Spinal cord (tissue), 10 donors: ENCODE measurements around the gene NDUFB10. TPM values are rescaled to one million over a fixed set of nuclear protein-coding genes. Genes with fewer than 3 reads are reported as not detected.

Source experiments
- DNase-seq, 6 donors: peaks; one replicate each; pipeline versions ENCODE4 v3.0.0 to v3.0.0-alpha.2; 2013 to 2015; ENCODE audit warnings: low spot score in 6 of 6, low read depth in 4 of 6
- H3K27ac ChIP-seq: one replicate; pipeline ENCODE4 v1.5.1; 2013; ENCODE audit warnings: low read depth, low read length, control low read depth
- H3K27me3 ChIP-seq: one replicate; pipeline ENCODE4 v1.6.1; 2013; ENCODE audit warnings: low read length; ENCODE audit not compliant: control insufficient read depth, insufficient read depth
- H3K36me3 ChIP-seq: one replicate; pipeline ENCODE4 v1.6.1; 2013; ENCODE audit warnings: low read length; ENCODE audit not compliant: control insufficient read depth, insufficient read depth
- H3K4me1 ChIP-seq: one replicate; pipeline ENCODE4 v1.6.1; 2013; ENCODE audit warnings: low read length; ENCODE audit not compliant: control insufficient read depth, insufficient read depth
- H3K4me3 ChIP-seq: one replicate; pipeline ENCODE4 v1.5.1; 2013; ENCODE audit warnings: low read depth, low read length, control low read depth
- H3K9me3 ChIP-seq: one replicate; pipeline ENCODE4 v1.6.1; 2013; ENCODE audit warnings: low read length; ENCODE audit not compliant: control insufficient read depth, insufficient read depth
- WGBS: methylation state at CpG from one replicate; pipeline ENCODE4 v1.1.5; 2013; ENCODE audit warnings: missing lambda C conversion rate; ENCODE audit not compliant: insufficient coverage; 5-methylcytosine and 5-hydroxymethylcytosine counted together
- long read RNA-seq, 4 donors: transcript quantifications; one replicate each; lab custom pipeline, GENCODE V29; 2026
- polyA plus RNA-seq, 2 donors: library from polyadenylated mRNA; unstranded; fragments of 120-200 nt; gene quantifications; one replicate each; pipeline ENCODE4 v1.2.1, GENCODE V29; 2013; ENCODE audit not compliant: insufficient read length in 2 of 2
- total RNA-seq, 2 donors: library from RNA; depleted of rRNA in 1 of 2; stranded (reverse); fragments of 120-200 nt in 1 of 2; fragments of >200 nt in 1 of 2; gene quantifications; one replicate each; pipeline versions ENCODE4 v1.2.3 to v1.2.4, GENCODE V29; 2013 to 2014
- donor health status: healthy.

NDUFB10 gene
- total RNA-seq (100 to 1,000 TPM in 1 of 2 donors, 10 to 100 TPM in 1; 78.7 to 146 TPM), polyA plus RNA-seq (100 to 1,000 TPM; 170 to 178 TPM)
- long read RNA-seq, donor 1, transcript NDUFB10-202 (3 exons, 830 nt): minor isoform, 13 of 5,313 reads
- long read RNA-seq, donor 1, transcript NDUFB10-201 (4 exons, 705 nt): major isoform, 109 of 5,313 reads
- long read RNA-seq, donor 1, partial matches to known transcripts: 3,710 of 5,313 reads
- long read RNA-seq, donor 1, other reads (novel, unspliced or antisense): 1,476 of 5,313 reads
- long read RNA-seq, donor 2, transcript NDUFB10-201 (4 exons, 705 nt): major isoform, 66 of 82 reads
- long read RNA-seq, donor 2, transcript NDUFB10-203 (2 exons, 958 nt): minor isoform, 5 of 82 reads
- long read RNA-seq, donor 2, transcript NDUFB10-202 (3 exons, 830 nt): minor isoform, 10 of 82 reads
- long read RNA-seq, donor 2, partial matches to known transcripts: 0 of 82 reads
- long read RNA-seq, donor 2, other reads (novel, unspliced or antisense): 0 of 82 reads
- long read RNA-seq, donor 3, transcript NDUFB10-202 (3 exons, 830 nt): minor isoform, 10 of 3,357 reads
- long read RNA-seq, donor 3, transcript NDUFB10-201 (4 exons, 705 nt): major isoform, 49 of 3,357 reads
- long read RNA-seq, donor 3, partial matches to known transcripts: 2,481 of 3,357 reads
- long read RNA-seq, donor 3, other reads (novel, unspliced or antisense): 811 of 3,357 reads
- long read RNA-seq, donor 4, transcript NDUFB10-202 (3 exons, 830 nt): minor isoform, 13 of 13,046 reads
- long read RNA-seq, donor 4, transcript NDUFB10-201 (4 exons, 705 nt): major isoform, 69 of 13,046 reads
- long read RNA-seq, donor 4, partial matches to known transcripts: 12,551 of 13,046 reads
- long read RNA-seq, donor 4, other reads (novel, unspliced or antisense): 407 of 13,046 reads

- WGBS: under 1% methylated on average over 79 of the region's 79 CpGs
- DNase-seq: peak in 4 of 6 donors; percentile 68 to 95 (median 84)
- Histone ChIP-seq H3K4me3 (peak within 1 kb of the TSS; percentile 85), H3K36me3 (peaks cover 25% of the 10 kb centered on the region), H3K9me3 (no peaks in the 10 kb centered on the region), H3K4me1 (peaks cover 42% of the 10 kb centered on the region), H3K27ac (peak within 1 kb of the TSS; percentile 40), H3K27me3 (no peaks in the 10 kb centered on the region)
These were observed at the start of gene NDUFB10 for GRCh38 chr16:1959269-1960039. NDUFB10 (plus strand) TSS chr16:1959538; CDS start chr16:1959625, 87 bp downstream.

GRCh38 chr16:1909561-1910231, 49.6 kb upstream of the NDUFB10 start:
- no peaks in the 10 kb centered on the region for H3K9me3 ChIP-seq
- 84% methylated on average over 17 of the region's 18 CpGs for WGBS
- no peaks in the 10 kb centered on the region for H3K4me1 ChIP-seq
- DNase-seq: no peak
- no peak overlapping the region for H3K27ac ChIP-seq
- H3K27me3 ChIP-seq: peaks cover 26% of the 10 kb centered on the region
- H3K4me3 ChIP-seq: no peak overlapping the region
- no peaks in the 10 kb centered on the region for H3K36me3 ChIP-seq

DNA sequence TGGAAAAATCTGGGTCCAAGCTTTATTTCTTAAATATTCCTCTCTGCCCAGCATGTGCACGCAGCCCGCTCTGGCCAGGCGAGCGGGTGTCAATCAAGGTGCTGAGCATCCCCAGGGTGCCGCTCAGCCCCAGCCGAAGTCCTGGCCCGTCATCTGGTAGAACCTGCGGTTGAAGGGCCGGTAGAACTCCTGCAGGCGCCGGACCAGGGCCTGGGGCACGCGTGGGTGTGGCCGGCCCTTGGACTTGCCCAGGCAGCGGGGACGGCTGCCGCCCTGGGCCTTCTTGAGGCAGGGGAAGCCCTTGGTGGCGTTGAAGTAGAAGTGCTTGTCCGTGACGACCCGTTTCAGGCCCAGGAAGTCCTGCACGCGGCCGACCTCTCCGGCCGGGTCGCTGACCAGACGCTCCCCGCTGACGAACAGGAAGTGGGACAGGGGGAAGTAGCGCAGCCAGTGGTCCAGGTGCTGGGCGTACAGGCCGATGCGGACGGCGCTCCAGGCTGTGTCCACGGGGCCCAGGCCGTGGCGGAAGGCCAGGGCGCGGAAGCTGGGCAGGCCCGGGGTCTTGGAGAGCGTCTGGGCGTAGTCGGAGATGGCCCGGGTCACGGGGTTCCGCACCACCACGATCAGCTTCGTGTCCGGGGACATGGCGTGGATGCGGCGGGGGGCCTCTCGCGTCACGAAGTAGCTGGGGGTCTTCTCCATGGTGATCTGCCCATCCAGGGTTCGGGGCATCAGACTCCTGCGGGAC, 47.7 kb upstream of the NDUFB10 start:
- Histone ChIP-seq H3K36me3 (no peaks in the 10 kb centered on the region), H3K27ac (no peak overlapping the region), H3K4me3 (no peak overlapping the region), H3K9me3 (no peaks in the 10 kb centered on the region), H3K4me1 (no peaks in the 10 kb centered on the region), H3K27me3 (peaks cover 38% of the 10 kb centered on the region)
- DNase-seq: no peak
- WGBS: 90% methylated on average over 59 of the region's 59 CpGs

DNA sequence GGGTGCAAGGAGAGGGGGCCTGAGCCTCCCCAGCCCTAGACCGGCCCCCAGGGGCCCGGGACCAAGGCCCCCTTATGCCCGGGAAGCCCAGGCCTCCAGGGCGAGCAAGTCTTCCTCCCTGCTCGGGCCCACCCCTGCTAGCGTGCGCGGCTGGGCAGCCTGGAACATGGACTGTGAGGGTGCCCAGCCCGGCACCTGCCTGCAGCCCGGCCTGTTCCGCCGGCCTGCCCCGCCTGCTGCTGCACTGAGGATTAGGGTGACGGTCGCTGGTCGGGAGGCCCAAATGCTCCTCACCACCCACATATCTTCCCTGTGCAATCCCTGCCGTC, 47.2 kb upstream of the NDUFB10 start:
- H3K36me3 ChIP-seq: no peaks in the 10 kb centered on the region
- no peak overlapping the region for H3K4me3 ChIP-seq
- DNase-seq: no peak
- WGBS: 80% methylated on average over 17 of the region's 17 CpGs
- no peaks in the 10 kb centered on the region for H3K4me1 ChIP-seq
- H3K27ac ChIP-seq: no peak overlapping the region
- H3K9me3 ChIP-seq: no peaks in the 10 kb centered on the region
- H3K27me3 ChIP-seq: peaks cover 43% of the 10 kb centered on the region

GRCh38 chr16:1913327-1914083, 45.8 kb upstream of the NDUFB10 start:
- H3K9me3 ChIP-seq: no peaks in the 10 kb centered on the region
- H3K4me3 ChIP-seq: no peak overlapping the region
- no peak overlapping the region for H3K27ac ChIP-seq
- no peaks in the 10 kb centered on the region for H3K36me3 ChIP-seq
- peaks cover 48% of the 10 kb centered on the region for H3K27me3 ChIP-seq
- no peak for DNase-seq
- WGBS: 70% methylated on average over 8 of the region's 21 CpGs
- peaks cover 6% of the 10 kb centered on the region for H3K4me1 ChIP-seq

GRCh38 chr16:1914084-1914608, 45.2 kb upstream of the NDUFB10 start:
- DNase-seq: no peak
- H3K27ac ChIP-seq: no peak overlapping the region
- WGBS: 39% methylated on average over 8 of the region's 15 CpGs
- no peaks in the 10 kb centered on the region for H3K9me3 ChIP-seq
- H3K4me3 ChIP-seq: no peak overlapping the region
- peaks cover 50% of the 10 kb centered on the region for H3K27me3 ChIP-seq
- no peaks in the 10 kb centered on the region for H3K36me3 ChIP-seq
- H3K4me1 ChIP-seq: peaks cover 10% of the 10 kb centered on the region

DNA sequence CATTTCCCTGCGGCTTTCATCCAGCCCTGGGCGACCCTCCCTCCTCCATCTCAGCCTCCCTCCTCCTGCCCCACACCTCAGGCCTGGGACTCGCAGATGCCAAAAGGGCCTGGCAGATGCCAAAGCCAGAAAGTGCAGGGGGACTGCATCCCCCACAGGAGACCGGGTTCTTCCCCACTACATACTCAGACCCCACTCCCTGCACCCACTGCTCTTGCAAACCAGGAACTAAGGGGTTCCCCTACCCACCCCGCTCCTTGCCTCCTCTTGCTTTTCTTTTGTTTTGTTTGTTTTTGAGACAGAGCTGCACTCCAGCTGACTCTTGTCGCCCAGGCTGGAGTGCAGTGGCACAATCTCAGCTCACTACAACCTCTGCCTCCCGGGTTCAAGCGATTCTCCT, 44.4 kb upstream of the NDUFB10 start:
- Histone ChIP-seq H3K27ac (no peak overlapping the region), H3K27me3 (peaks cover 58% of the 10 kb centered on the region), H3K36me3 (no peaks in the 10 kb centered on the region), H3K4me3 (no peak overlapping the region), H3K9me3 (no peaks in the 10 kb centered on the region), H3K4me1 (peaks cover 10% of the 10 kb centered on the region)
- DNase-seq: no peak
- WGBS: 24% methylated on average over 6 of the region's 8 CpGs
